ENCODE results near the gene KRTAP9-8.
"Not testable (repeated sequence)": the region's sequence is repeated elsewhere in the genome, so short reads cannot be mapped to it uniquely, and the experiment has no call there.

KRTAP9-8 gene

GRCh38 chr17:41251261-41251660, 13.5 kb downstream of the KRTAP9-8 start:
- no peak for TF ChIP-seq CTCF (IDR thresholded peaks at IDR 0.05; ENCODE audit: extremely low read depth, insufficient read depth, missing control alignments)
- DNase-seq (ENCODE audit: low spot score) = no peak
- in situ Hi-C loops (cut with MboI; ENCODE audit: low pct_unique_long_range_greater_than_20kb, low sequenced_read_pairs, unreplicated experiment) = no loop called here

GRCh38 chr17:41254861-41255260, 17.1 kb downstream of the KRTAP9-8 start:
- in situ Hi-C loops (cut with MboI; ENCODE audit: low pct_unique_long_range_greater_than_20kb, low sequenced_read_pairs, unreplicated experiment) = no loop called here
- no peak for DNase-seq (ENCODE audit: low spot score)
- no peak for TF ChIP-seq CTCF (IDR thresholded peaks at IDR 0.05; ENCODE audit: extremely low read depth, insufficient read depth, missing control alignments)

GRCh38 chr17:41255381-41256290, 17.8 kb downstream of the KRTAP9-8 start, which contains the start of gene KRTAP9-9:
Gene KRTAP9-9, plus strand, starts transcription at chr17:41255384.
- in situ Hi-C loops (cut with MboI; ENCODE audit: low pct_unique_long_range_greater_than_20kb, low sequenced_read_pairs, unreplicated experiment) = not testable (repeated sequence)
- peak; percentile 0 for DNase-seq (ENCODE audit: low spot score)

GRCh38 chr17:41256291-41256685, 18.5 kb downstream of the KRTAP9-8 start:
- DNase-seq (ENCODE audit: low spot score) = peak; percentile 0
- no peak for TF ChIP-seq CTCF (IDR thresholded peaks at IDR 0.05; ENCODE audit: extremely low read depth, insufficient read depth, missing control alignments)
- in situ Hi-C loops (cut with MboI; ENCODE audit: low pct_unique_long_range_greater_than_20kb, low sequenced_read_pairs, unreplicated experiment) = no loop called here

- no peak for TF ChIP-seq CTCF (IDR thresholded peaks at IDR 0.05; ENCODE audit: extremely low read depth, insufficient read depth, missing control alignments)
- DNase-seq (ENCODE audit: low spot score) = no peak
- in situ Hi-C loops (cut with MboI; ENCODE audit: low pct_unique_long_range_greater_than_20kb, low sequenced_read_pairs, unreplicated experiment) = no loop called here
Measured at GRCh38 chr17:41258406-41258805, 20.6 kb downstream of the KRTAP9-8 start.

GRCh38 chr17:41263212-41263611, 25.4 kb downstream of the KRTAP9-8 start:
- in situ Hi-C loops (cut with MboI; ENCODE audit: low pct_unique_long_range_greater_than_20kb, low sequenced_read_pairs, unreplicated experiment) = no loop called here
- DNase-seq (ENCODE audit: low spot score) = no peak
- TF ChIP-seq CTCF (IDR thresholded peaks at IDR 0.05; ENCODE audit: extremely low read depth, insufficient read depth, missing control alignments) = no peak

- DNase-seq (ENCODE audit: low spot score) = peak; percentile 0
- in situ Hi-C loops (cut with MboI; ENCODE audit: low pct_unique_long_range_greater_than_20kb, low sequenced_read_pairs, unreplicated experiment) = no loop called here
- TF ChIP-seq CTCF (IDR thresholded peaks at IDR 0.05; ENCODE audit: extremely low read depth, insufficient read depth, missing control alignments) = no peak
Measured at GRCh38 chr17:41264599-41264998, 26.8 kb downstream of the KRTAP9-8 start.

Data from GM13977 (cell line).